ENCODE measurements around the gene MED27. TPM values are rescaled to one million over a fixed set of nuclear protein-coding genes. Genes with fewer than 3 reads are reported as not detected.

The MED27 gene
- total RNA-seq, 4 donors from 2014 or later: 8.2 to 18.9 (median 11.8) TPM

- DNase-seq (ENCODE audit: low spot score in 2 of 2): no peak
- TF ChIP-seq POLR2A (IDR thresholded peaks at IDR 0.05) (no peak), EP300 (IDR thresholded peaks at IDR 0.05) (no peak), CTCF (IDR thresholded peaks at IDR 0.05) (no peak)
- 40 to 43% methylated on average over 7 of the region's 7 CpGs for WGBS, 2 donors
- H3K4me1 ChIP-seq: peaks cover 0 to 7% (median 0%) of the 10 kb centered on the region in 4 donors
- no peaks in the 10 kb centered on the region for H3K36me3 ChIP-seq
- no peaks in the 10 kb centered on the region for H3K9me3 ChIP-seq
- H3K27me3 ChIP-seq: peaks cover 0 to 72% of the 10 kb centered on the region in 2 donors
- H3K4me3 ChIP-seq: no peak overlapping the region
- no peak overlapping the region for H3K27ac ChIP-seq
Measured at GRCh38 chr9:132125361-132125760, 45.7 kb upstream of the MED27 start.

GRCh38 chr9:132124800-132125199 is 45.1 kb upstream of the MED27 start:
- TF ChIP-seq POLR2A (IDR thresholded peaks at IDR 0.05): no peak
- TF ChIP-seq CTCF (IDR thresholded peaks at IDR 0.05): no peak
- no peak for TF ChIP-seq EP300 (IDR thresholded peaks at IDR 0.05)
- H3K9me3 ChIP-seq: no peaks in the 10 kb centered on the region
- H3K27me3 ChIP-seq: peaks cover 0 to 68% of the 10 kb centered on the region in 2 donors
- no peak overlapping the region for H3K27ac ChIP-seq
- H3K4me3 ChIP-seq: no peak overlapping the region
- H3K4me1 ChIP-seq: peaks cover 0 to 7% (median 0%) of the 10 kb centered on the region in 4 donors
- WGBS, 2 donors: 38 to 42% methylated on average over 6 of the region's 6 CpGs
- no peak for DNase-seq (ENCODE audit: low spot score in 2 of 2)
- no peaks in the 10 kb centered on the region for H3K36me3 ChIP-seq

GRCh38 chr9:132121021-132121420 is 41.4 kb upstream of the MED27 start:
- H3K4me1 ChIP-seq: peaks cover 0 to 2% (median 0%) of the 10 kb centered on the region in 4 donors

GRCh38 chr9:132117694-132118093 is 38.0 kb upstream of the MED27 start:
- H3K27ac ChIP-seq: no peak overlapping the region
- H3K9me3 ChIP-seq: no peaks in the 10 kb centered on the region
- no peaks in the 10 kb centered on the region for H3K36me3 ChIP-seq
- TF ChIP-seq EP300 (IDR thresholded peaks at IDR 0.05) (no peak), POLR2A (IDR thresholded peaks at IDR 0.05) (no peak), CTCF (IDR thresholded peaks at IDR 0.05) (no peak)
- H3K4me3 ChIP-seq: no peak overlapping the region
- peaks cover 0 to 23% of the 10 kb centered on the region in 2 donors for H3K27me3 ChIP-seq
- 89 to 90% methylated on average over 3 of the region's 3 CpGs for WGBS, 2 donors
- no peaks in the 10 kb centered on the region for H3K4me1 ChIP-seq
- no peak for DNase-seq (ENCODE audit: low spot score in 2 of 2)

More at GRCh38 chr9:132121021-132121420, 41.4 kb upstream of the MED27 start:
- Histone ChIP-seq H3K27ac (no peak overlapping the region), H3K27me3 (peaks cover 0 to 45% of the 10 kb centered on the region in 2 donors), H3K9me3 (no peaks in the 10 kb centered on the region), H3K36me3 (no peaks in the 10 kb centered on the region), H3K4me3 (no peak overlapping the region)
- no peak for DNase-seq (ENCODE audit: low spot score in 2 of 2)
- TF ChIP-seq CTCF (IDR thresholded peaks at IDR 0.05): no peak
- no peak for TF ChIP-seq POLR2A (IDR thresholded peaks at IDR 0.05)
- TF ChIP-seq EP300 (IDR thresholded peaks at IDR 0.05): no peak
- WGBS, 2 donors: 80 to 90% methylated on average over 2 of the region's 2 CpGs

GRCh38 chr9:132116583-132116982 is 36.9 kb upstream of the MED27 start:
- H3K4me3 ChIP-seq: no peak overlapping the region
- TF ChIP-seq POLR2A (IDR thresholded peaks at IDR 0.05): no peak
- TF ChIP-seq EP300 (IDR thresholded peaks at IDR 0.05): no peak
- TF ChIP-seq CTCF (IDR thresholded peaks at IDR 0.05): no peak
- H3K27ac ChIP-seq: no peak overlapping the region
- H3K9me3 ChIP-seq: no peaks in the 10 kb centered on the region
- no peaks in the 10 kb centered on the region for H3K36me3 ChIP-seq
- no peaks in the 10 kb centered on the region for H3K4me1 ChIP-seq
- H3K27me3 ChIP-seq: peaks cover 0 to 18% of the 10 kb centered on the region in 2 donors
- WGBS, 2 donors: 75 to 77% methylated on average over 3 of the region's 3 CpGs
- DNase-seq (ENCODE audit: low spot score in 2 of 2): no peak
